NT2/D1 (cell line): ENCODE results near the gene DCDC2.
"Not testable (repeated sequence)": the region's sequence is repeated elsewhere in the genome, so short reads cannot be mapped to it uniquely, and the experiment has no call there.

ENCODE experiments used
- DNase-seq: peaks from one replicate; pipeline ENCODE4 v3.0.0-alpha.2; 2011; ENCODE audit warnings: low read depth, low spot score
- H3K27me3 ChIP-seq: 2 replicates; pipeline ENCODE4 v1.6.0; 2011; ENCODE audit warnings: mild to moderate bottlenecking; ENCODE audit not compliant: insufficient read length, insufficient read depth
- H3K36me3 ChIP-seq: 2 replicates; pipeline ENCODE4 v1.6.1; 2011; ENCODE audit warnings: mild to moderate bottlenecking, low read length, mixed read lengths; ENCODE audit not compliant: insufficient read depth, insufficient read length
- H3K4me1 ChIP-seq: 2 replicates; pipeline ENCODE4 v1.5.1; 2011; ENCODE audit not compliant: insufficient read depth, insufficient read length
- H3K4me3 ChIP-seq: 2 replicates; pipeline ENCODE4 v1.5.1; 2011; ENCODE audit warnings: low read depth; ENCODE audit not compliant: insufficient read length
- H3K9ac ChIP-seq: 2 replicates; pipeline ENCODE4 v1.6.0; 2011; ENCODE audit warnings: low read depth; ENCODE audit not compliant: insufficient read length
- H3K9me3 ChIP-seq: 2 replicates; pipeline ENCODE4 v1.5.1; 2011; ENCODE audit warnings: mild to moderate bottlenecking, low read length; ENCODE audit not compliant: insufficient read depth
- SUZ12 ChIP-seq: IDR thresholded peaks from 2 replicates; pipeline ENCODE4 v1.6.1; 2011; ENCODE audit not compliant: insufficient read length, insufficient read depth; ENCODE audit errors: extremely low read depth
- YY1 ChIP-seq: IDR thresholded peaks from 2 replicates; pipeline ENCODE4 v1.6.1; 2011; ENCODE audit not compliant: insufficient read length, insufficient read depth
- ZNF274 ChIP-seq: IDR thresholded peaks from 2 replicates; pipeline ENCODE4 v1.6.1; 2011; ENCODE audit warnings: mild to moderate bottlenecking, low read depth, low read length

Gene DCDC2

GRCh38 chr6:24357336-24358218 lies at the start of gene DCDC2:
DCDC2 (minus strand) TSS chr6:24358059; CDS start chr6:24357750, 309 bp downstream.
- no peak within 1 kb of the TSS for H3K9ac ChIP-seq
- peaks cover 3% of the 10 kb centered on the region for H3K4me1 ChIP-seq
- H3K27me3 ChIP-seq, result peaks cover 5% of the 10 kb centered on the region
- H3K4me3 ChIP-seq, result no peak within 1 kb of the TSS
- TF ChIP-seq SUZ12 (no peak), ZNF274 (no peak), YY1 (no peak)
- H3K9me3 ChIP-seq, result no peaks in the 10 kb centered on the region
- no peak for DNase-seq
- H3K36me3 ChIP-seq, result no peaks in the 10 kb centered on the region

GRCh38 chr6:24405262-24405661 lies 47.4 kb upstream of the DCDC2 start:
- no peaks in the 10 kb centered on the region for H3K4me1 ChIP-seq
- no peaks in the 10 kb centered on the region for H3K27me3 ChIP-seq
- H3K9me3 ChIP-seq, result no peaks in the 10 kb centered on the region
- no peak for DNase-seq
- TF ChIP-seq YY1 (no peak), ZNF274 (no peak), SUZ12 (no peak)
- H3K36me3 ChIP-seq, result peaks cover 54% of the 10 kb centered on the region
- no peak overlapping the region for H3K4me3 ChIP-seq
- peak overlapping the region; percentile 8 for H3K9ac ChIP-seq

GRCh38 chr6:24403501-24403824 lies 45.6 kb upstream of the DCDC2 start:
- peaks cover 37% of the 10 kb centered on the region for H3K36me3 ChIP-seq
- peak overlapping the region; percentile 100 for H3K9ac ChIP-seq
- DNase-seq, result no peak
- H3K4me3 ChIP-seq, result peak overlapping the region; percentile 97
- H3K4me1 ChIP-seq, result no peaks in the 10 kb centered on the region
- TF ChIP-seq YY1 (no peak), SUZ12 (no peak), ZNF274 (no peak)
- H3K27me3 ChIP-seq, result no peaks in the 10 kb centered on the region
- H3K9me3 ChIP-seq, result no peaks in the 10 kb centered on the region

GRCh38 chr6:24402697-24403500 lies 45.0 kb upstream of the DCDC2 start, which contains the start of gene MRS2:
MRS2 (plus strand) TSS chr6:24402936; CDS start chr6:24403047, 111 bp downstream.
- DNase-seq, result peak; percentile 51
- Histone ChIP-seq H3K4me1 (no peaks in the 10 kb centered on the region), H3K27me3 (no peaks in the 10 kb centered on the region), H3K4me3 (peak within 1 kb of the TSS; percentile 97), H3K9ac (peak within 1 kb of the TSS; percentile 100), H3K36me3 (peaks cover 32% of the 10 kb centered on the region), H3K9me3 (no peaks in the 10 kb centered on the region)
- TF ChIP-seq SUZ12, result no peak
- no peak for TF ChIP-seq ZNF274
- no peak for TF ChIP-seq YY1

- no peaks in the 10 kb centered on the region for H3K4me1 ChIP-seq
- TF ChIP-seq ZNF274, result no peak
- no peak for TF ChIP-seq SUZ12
- TF ChIP-seq YY1, result no peak
- no peak overlapping the region for H3K4me3 ChIP-seq
- H3K27me3 ChIP-seq, result no peaks in the 10 kb centered on the region
- H3K9me3 ChIP-seq, result peaks cover 9% of the 10 kb centered on the region
- peak; percentile 36 for DNase-seq
- peaks cover 21% of the 10 kb centered on the region for H3K36me3 ChIP-seq
- no peak overlapping the region for H3K9ac ChIP-seq
These were observed 43.6 kb upstream of the DCDC2 start for GRCh38 chr6:24401458-24401857.

GRCh38 chr6:24400045-24401039 lies 42.5 kb upstream of the DCDC2 start:
- Histone ChIP-seq H3K9me3 (peaks cover 17% of the 10 kb centered on the region), H3K36me3 (peaks cover 13% of the 10 kb centered on the region)
- H3K4me1 ChIP-seq, H3K4me3 ChIP-seq, H3K9ac ChIP-seq, H3K27me3 ChIP-seq: not testable (repeated sequence)
- DNase-seq, result peak; percentile 28
